Stimulated activated CD8-positive, alpha-beta memory T cell treated with anti-CD3 and anti-CD28 coated beads, Interleukin-12 subunit alpha, Interleukin-12 subunit beta, amount 100 ng/mL, for 24 hours (primary cell): Measurements from ENCODE around the gene BPIFB4.

Experiments
- DNase-seq: peaks from one replicate; pipeline ENCODE4 v3.0.0-alpha.2; 2020; ENCODE audit errors: extremely low read depth

BPIFB4 gene

DNA sequence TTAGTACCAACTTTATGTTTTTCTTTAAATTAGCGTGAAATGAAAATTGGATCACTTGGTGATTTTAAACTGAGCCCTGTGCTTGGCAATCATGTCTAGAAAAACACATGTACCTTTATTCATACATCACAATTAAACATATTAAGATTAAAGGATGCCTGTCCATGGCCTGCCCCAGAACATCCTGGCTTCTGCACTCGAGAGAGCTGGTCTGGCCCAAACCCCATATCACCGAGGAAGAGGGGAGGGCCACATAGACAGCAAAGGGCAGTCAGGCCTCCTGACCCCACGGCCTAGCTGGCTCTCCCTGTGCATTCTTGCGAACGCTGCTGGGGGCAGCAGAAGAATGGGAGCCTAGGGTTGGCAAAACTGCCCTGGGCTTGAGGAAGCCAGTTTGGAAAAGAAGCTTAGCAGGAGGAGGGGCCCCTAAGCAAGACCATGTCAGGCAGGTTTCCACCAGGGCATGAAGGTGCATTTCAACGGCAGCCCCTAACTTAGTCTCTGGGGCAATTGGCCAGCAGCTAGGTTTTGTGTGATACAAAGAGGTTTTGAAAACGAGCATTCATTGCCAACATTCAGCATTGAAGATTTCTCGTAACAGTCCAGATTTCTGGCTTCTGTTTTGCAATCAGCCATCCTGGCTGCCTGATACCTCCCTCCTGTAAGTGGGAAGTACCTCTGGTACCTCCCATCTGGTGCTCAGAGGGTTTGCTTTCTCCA, 17.2 kb upstream of the BPIFB4 start:
- DNase-seq, result no peak

DNA sequence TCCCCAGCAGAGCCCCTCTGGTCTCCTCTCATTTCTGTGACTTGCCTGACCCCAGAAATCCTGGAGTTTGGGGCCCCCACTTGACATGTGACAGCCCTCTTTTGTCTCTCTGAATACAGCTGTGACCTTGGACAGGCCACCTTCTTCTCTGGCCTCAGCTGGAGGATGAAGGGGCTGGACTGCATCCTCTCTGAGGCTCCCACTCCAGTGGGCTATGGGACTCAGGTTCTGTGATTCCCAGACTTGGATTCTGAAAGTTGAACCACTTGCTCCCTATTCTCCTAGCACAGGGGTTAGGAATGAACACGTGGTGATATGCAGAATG, 16.7 kb upstream of the BPIFB4 start:
- no peak for DNase-seq

DNA sequence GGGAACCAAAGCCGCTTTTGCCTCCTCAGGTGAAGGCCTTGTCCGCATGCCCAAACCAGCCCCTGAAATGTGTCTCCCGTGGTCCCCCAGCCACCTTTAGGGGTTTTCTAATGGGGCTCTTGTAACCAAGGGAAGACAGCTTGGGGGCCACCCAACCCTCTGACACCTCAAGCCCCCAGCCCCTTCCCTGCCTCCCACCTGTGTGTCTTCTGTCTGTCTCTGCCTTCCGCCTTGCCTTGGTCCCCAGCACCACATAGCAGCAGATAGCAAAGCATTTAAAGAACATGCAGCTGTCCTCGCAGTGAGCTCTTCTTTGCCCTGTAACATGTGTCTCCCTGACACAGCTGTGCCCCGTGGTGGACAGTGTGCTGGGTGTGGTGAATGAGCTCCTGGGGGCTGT, 16.2 kb upstream of the BPIFB4 start:
- DNase-seq, result no peak

DNA sequence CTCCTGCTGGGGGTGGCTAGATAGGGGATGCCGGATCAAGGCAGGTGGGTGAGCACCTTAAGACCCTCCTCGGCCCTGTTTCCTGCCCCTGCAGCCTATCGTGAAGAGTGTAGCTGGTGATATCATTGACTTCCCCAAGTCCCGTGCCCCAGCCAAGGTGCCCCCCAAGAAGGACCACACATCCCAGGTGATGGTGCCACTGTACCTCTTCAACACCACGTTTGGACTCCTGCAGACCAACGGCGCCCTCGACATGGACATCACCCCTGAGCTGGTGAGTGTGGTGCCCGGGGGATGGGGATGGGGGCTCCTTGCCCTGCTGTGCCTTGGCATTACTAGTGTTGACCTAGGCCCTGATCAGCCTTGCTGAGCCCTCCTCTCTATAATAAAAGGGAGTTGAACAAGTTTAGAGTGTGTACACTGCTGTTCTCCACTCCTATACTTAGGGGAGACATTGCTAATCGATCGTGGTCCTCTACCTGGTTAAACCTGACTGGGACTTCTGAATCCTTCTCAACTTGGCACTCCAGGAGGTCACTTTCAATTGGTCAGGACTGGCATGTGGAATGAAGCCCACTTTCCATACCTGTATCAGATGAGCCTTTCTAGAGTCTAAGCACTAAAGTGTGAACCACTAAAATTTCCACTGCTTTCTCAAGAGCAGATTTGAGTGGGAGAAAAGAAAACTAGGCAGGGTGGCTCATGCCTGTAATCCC, 14.7 kb upstream of the BPIFB4 start:
- DNase-seq, result no peak

DNA sequence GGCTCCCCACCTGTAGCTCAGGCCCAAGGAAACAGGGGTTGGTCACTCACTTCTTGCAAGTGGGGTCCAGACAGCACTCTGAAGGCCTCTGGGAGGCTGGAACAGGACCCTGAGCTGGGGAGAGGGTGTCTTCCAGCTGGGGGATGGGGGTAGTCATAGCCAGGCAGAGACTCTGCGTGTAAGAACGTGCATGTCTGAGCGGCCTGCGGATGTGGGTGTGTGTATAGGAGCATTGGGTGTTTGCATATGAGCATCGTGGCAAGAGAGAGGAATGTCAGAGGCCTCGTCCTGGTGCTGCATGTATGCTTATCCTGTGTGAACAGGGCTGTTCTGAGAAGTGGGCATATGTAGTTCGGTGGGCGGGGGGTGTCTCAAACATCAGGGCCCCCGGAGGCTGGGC, 13.7 kb upstream of the BPIFB4 start:
- DNase-seq, result no peak

DNA sequence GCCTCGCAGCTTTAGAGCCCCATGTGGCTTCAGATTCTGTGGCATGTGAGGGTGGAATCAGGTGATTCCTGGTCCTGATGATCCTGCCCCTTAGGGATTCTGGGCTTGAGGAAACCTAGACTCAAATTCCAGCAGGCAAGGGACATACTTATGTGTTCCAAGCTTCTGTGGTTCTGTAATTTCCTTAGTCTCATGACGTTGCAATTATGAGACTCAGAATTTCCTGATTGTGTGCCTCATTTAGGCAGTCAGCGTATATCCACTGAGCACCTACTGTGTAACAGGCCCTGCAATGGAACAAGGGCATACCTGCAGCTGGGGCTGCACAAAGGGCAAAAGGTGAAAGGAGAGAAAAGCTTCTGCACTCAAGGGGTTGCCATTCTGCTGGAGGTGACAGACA, 11.6 kb upstream of the BPIFB4 start:
- no peak for DNase-seq

DNA sequence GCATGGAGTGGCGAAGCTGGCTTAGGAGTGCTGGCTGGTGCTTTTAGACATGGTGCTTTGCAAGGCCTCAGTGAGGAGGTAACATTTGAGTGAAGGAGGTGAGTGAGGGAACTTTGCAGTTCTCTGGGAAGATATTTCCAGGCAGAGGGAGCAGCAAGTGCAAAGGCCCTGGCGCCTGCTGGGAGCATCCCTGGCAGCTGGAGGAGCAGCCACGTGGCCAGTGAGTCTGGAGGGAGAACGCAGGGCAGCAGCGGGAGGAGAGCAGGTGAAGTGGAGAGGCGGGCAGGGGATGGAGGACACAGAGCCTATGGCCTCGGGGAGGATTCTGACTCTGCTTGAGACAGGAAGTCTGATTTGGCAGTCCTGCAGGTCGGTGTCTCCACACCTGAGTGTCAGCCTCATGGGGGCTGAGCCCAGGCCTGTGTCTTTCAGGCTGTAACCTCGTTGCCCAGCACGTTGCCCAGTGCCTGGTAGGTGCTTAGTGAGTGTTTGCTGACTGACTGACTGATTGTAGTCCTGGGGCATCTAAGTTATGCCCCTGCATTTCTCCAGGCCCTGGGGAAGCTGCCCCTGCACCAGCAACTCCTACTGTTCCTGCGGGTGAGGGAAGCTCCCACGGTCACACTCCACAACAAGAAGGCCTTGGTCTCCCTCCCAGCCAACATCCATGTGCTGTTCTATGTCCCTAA, 11.0 kb upstream of the BPIFB4 start:
- no peak for DNase-seq

DNA sequence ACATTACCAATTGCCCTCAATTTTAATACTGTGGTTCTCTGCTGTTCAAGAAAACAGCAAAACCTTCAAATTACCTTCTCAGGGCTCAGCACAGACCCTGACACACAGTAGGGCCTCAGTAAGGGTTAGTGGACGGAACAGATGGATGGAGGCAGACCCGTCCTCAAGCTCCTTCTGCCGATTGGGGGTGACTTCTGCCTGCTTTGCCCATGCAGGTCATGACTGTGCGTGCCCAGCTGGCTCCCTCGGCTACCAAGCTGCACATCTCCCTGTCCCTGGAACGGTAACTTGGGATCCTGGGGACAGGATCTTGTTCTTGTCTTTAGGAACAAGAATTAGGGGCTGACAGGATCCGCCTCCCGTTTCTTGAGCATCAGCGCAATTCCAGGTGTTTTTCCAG, 9.8 kb upstream of the BPIFB4 start:
- DNase-seq, result no peak

DNA sequence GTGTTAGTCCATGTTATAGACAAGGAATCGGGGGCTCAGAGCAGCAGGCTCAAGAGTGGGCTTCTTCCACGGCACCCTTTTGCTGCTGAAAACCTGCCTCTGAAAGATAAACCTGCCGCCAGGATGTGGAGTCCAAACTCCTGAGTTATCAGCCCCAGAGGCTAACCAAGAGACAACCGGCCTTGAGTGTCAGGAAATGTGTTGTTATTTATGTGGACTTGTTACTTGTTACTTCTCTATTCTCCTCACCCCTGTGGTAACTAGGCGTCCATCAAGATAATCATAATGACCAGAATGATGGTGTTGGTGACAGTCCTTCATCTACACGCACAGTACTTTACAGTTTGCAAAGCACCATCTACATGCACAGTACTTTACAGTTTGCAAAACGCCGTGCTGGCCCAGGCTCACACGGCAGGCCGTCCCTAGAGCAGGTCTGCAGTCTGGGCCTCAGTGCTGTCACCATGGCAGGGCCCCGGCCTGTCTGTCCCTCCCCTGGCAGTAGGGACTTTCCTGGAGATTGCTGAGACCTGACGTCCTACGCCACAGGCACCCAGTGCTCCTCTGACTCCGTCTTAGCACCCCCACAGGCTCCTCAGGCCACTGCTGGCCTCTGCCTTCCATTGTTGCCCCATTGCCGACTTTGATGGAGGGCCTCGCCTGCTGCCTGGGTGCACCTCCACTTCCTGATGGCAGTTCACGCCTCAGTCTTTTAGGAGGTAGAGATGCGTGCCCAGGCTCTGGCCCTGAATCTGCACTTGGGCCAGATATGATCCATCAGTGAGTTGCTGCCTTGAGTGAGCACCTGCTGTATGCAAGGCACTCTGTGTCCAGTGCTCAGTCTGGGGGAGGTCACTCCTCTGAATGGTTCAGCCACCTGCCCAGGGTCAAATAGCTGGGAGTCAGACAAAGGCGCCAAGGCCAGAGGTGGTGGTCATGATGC, 9.1 kb upstream of the BPIFB4 start:
- DNase-seq, result no peak

DNA sequence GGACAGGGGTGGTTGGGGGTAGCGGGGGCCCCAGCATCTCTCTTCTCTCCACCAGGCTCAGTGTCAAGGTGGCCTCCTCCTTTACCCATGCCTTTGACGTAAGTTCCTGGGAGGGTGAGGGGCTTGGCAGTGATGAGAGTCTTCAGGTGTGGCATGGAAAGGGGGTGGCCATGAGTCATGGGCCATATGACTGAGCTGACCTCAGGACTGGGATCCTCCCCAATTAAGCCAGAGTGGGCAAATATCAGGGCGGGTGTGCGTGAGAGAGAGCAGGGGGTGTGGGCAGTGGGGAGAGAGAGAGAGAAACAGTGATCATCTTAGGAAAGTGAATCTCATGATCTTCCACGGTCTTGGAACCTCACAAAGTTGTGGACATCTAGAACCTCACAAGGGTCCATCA, 8.2 kb upstream of the BPIFB4 start:
- DNase-seq, result no peak

DNA sequence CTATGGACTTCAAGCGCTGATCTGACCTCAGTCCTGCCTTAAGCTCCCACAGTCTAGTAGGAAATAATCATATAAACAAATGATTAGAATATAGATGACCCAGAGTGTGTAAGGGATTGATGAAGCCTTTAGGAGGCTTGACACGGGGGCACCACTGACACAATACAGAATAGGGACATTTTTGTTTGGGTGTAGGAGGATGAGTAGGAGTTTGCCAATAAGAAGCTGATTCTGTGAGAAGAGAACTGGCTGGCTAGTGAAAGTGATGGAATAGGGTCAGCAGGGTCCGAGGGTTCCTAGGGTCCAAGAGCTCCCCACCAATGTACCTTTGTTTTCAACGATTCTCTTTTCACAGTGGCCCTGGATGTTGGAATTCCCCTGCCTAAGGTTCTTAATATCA, 7.1 kb upstream of the BPIFB4 start:
- no peak for DNase-seq

DNA sequence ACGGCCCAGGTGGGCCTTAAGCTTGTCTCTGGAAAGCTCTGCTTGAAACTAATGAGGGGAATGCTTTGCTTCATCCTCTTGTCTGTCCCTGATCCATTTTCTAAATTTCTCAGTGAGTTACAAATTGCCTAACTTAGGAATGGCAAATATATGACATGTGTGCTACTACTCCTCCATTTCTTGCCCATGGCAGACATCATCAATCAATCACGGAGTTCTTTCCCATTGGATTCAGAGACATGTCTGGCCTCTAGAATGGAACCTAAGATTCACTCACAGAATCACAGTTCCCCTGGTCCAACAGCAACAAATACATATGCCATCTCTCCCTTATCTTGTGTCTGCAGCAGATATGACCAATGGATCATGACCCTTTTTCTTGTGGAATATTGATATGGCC, 6.6 kb upstream of the BPIFB4 start:
- DNase-seq, result no peak

DNA sequence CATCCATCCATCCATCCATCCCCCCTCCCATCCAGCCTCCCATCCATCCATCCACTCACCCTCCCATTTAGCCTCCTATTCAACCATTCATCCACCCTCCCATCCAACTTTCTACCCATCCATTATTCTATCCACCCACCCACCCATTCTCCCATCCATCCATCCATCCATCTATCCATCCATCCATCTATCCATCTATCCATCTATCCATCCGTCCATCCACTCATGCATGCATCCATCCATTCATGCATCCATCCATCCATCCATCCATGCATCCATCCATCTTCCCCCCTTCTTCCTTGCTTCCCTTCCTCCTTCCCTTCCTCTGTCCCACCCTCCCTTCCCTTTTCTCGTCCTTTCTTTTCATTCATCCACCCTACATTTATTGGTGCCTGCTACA, 4.8 kb upstream of the BPIFB4 start:
- no peak for DNase-seq

DNA sequence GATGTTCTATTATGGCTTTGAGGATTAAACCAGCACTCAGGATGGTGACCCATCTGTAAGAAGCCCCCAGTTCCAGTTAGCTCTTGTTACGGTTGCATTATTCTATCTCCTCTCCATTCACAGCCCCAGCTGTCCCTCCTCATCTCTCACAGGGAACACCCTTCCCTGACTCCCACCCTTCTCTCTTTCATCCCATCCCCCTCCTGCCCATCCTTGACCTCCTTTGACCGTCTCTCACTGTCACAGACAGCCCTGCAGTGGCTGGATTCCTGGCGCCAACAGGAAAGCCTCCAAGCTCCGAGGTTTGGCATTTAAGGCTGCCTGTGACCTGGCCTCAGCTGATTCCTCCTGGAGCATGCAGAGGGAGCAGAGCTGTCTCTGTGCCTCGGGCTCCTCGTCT, 4.2 kb upstream of the BPIFB4 start:
- DNase-seq, result no peak

DNA sequence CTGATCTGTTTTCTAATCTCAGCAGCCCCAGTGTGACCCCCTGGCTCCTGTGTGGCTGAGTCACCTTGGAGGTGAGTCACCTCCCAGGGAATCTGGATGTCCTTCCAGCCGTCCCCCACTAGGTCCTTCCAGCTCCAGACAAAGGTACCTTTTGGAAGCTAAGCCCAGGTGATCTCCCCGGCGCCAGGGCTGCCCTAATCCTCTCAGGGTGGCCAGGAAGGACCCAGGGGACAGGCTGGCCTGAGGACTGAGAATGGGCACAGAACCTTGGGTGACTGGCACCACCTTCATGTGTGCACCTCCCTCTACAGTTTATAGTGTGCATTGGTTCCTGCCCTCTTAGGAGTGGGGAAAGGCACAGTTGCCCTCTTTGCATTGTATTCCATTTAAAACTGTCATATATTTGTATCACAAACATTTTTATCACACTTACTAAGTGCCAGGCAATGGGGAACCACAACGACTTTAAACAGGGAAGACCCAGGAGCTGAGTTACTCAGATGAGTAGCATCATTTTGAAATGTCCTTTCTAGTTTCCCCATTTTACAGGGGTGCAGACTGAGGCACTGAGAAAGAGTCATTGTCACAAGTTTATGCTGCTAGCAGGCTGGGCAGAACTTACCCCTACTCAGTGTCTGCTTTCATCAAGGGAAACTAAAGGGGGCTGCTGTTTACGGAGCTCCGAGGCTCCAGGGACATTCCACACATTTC, 2.6 kb upstream of the BPIFB4 start:
- DNase-seq, result no peak

DNA sequence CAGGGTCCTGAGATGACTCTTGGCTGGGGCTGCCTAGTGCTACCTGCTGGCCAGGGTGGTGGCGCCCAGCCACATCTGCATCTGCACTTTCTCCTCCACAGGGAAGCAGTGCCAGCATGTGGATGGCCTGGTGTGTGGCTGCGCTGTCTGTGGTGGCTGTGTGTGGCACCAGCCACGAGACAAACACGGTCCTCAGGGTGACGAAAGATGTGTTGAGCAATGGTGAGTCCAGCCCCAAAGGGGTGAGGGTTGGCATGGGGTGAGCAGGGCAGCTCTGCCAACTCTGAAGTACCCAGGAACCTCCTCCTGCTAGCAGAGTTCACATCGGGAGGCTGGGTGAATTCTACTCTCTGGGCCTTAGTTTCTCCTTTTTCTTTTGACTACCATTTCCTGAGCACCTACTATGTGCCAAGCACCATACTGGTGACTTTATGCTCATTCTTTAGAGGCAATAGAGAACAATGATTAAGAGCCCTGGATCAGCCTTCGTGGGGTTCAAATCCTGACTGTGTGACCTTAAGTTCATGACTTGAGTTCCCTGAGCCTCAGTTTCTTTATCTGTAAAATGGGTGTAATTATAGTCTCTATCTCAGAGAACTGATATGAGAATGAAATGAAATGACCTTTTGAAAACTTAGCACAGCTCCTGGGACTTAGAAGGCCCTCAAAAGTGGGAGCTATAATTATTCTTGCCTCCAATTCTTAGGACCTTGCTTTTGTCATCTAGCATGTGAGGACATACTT, 2.1 kb downstream of the BPIFB4 start:
- DNase-seq, result no peak

DNA sequence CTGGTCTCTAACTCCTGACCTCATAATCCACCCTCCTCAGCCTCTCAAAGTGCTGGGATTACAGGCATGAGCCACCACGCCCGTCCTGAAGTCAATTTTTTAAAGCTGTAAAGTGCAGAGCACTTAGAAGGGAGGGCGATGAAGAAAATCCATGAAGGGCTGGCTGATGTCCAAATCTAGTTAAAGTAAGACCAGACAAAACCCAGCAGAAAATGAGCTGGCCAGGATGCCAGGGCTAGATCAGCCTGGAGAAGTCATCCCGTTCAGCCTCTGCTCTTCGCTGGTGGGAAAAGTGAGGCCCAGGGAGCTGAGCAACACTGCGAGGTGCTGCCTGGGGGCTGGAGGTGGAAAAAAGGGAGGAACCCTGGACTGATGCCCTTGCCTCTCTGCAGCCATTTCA, 3.1 kb downstream of the BPIFB4 start:
- no peak for DNase-seq

DNA sequence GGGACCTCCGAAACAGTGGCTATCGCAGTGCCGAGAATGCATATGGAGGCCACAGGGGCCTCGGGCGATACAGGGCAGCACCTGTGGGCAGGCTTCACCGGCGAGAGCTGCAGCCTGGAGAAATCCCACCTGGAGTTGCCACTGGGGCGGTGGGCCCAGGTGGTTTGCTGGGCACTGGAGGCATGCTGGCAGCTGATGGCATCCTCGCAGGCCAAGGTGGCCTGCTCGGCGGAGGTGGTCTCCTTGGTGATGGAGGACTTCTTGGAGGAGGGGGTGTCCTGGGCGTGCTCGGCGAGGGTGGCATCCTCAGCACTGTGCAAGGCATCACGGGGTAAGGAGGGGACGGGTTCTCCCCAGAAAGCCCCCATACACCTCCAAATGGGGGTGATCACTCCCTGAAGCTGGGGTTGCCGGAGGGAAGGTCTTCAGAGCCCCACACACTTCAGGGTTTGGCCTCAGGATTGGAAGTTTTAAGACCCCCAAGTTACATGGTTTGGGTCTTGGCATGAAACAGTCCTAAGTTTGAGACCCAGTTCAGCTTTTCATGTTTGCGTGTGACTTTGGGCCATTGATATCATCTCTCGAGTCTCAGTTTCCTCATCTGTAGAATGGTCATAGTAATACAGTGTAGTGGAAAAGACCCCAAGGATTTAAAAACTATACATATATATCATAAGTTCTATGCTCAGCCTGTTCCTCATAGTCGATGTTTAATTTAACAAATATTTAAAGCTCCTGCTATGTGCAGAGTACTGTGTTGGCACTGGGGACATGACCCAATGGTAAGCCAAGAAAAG, 4.3 kb downstream of the BPIFB4 start:
- no peak for DNase-seq

DNA sequence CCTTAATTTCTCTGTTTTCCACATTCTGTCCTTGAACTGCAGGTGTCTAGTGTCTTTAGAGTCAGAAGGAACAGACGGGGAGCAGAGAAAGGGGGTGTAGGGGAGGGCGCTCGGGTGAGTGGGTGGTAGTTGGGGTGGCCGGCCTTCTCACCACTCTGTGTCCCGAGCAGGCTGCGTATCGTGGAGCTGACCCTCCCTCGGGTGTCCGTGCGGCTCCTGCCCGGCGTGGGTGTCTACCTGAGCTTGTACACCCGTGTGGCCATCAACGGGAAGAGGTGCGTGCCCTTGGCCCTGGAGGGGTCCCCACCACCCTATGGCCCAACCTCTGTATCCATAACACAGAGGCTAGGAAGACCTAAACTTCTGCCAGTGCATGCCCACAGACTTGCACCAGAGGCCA, 5.3 kb downstream of the BPIFB4 start:
- no peak for DNase-seq
